ENCODE measurements around the gene DNAI1.

DNA sequence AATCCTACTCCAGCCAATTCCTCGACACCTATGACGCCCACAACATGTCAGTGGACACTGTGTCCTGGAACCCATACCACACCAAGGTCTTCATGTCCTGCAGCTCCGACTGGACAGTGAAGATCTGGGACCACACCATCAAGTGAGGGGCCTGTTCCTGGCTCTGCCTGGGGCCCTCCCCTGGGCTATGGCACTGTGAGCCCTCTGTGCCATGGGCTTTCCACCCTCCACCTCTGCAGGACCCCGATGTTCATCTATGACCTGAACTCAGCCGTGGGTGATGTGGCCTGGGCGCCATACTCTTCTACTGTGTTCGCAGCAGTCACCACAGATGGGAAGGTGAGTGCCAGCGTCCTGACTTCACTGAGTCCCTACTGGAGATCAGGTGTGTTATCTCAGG is 55.8 kb downstream of the DNAI1 start:
- TF ChIP-seq RAD21 (IDR thresholded peaks at IDR 0.05; ENCODE audit: low read length) (no peak), SMC3 (IDR thresholded peaks at IDR 0.05; ENCODE audit: low read depth, low read length) (no peak), POLR2A (IDR thresholded peaks at IDR 0.05; ENCODE audit: low read depth, low read length) (no peak), RFX5 (IDR thresholded peaks at IDR 0.05; ENCODE audit: low read depth, low read length) (no peak)
- TF ChIP-seq, protein P1, sequence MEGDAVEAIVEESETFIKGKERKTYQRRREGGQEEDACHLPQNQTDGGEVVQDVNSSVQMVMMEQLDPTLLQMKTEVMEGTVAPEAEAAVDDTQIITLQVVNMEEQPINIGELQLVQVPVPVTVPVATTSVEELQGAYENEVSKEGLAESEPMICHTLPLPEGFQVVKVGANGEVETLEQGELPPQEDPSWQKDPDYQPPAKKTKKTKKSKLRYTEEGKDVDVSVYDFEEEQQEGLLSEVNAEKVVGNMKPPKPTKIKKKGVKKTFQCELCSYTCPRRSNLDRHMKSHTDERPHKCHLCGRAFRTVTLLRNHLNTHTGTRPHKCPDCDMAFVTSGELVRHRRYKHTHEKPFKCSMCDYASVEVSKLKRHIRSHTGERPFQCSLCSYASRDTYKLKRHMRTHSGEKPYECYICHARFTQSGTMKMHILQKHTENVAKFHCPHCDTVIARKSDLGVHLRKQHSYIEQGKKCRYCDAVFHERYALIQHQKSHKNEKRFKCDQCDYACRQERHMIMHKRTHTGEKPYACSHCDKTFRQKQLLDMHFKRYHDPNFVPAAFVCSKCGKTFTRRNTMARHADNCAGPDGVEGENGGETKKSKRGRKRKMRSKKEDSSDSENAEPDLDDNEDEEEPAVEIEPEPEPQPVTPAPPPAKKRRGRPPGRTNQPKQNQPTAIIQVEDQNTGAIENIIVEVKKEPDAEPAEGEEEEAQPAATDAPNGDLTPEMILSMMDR (conservative IDR thresholded peaks at IDR 0.05; ENCODE audit: low read depth, low read length): no peak

Data from IMR-90 (cell line).